GM21423 (cell line): ENCODE results near the gene NCKAP5.
"Not testable (repeated sequence)": the region's sequence is repeated elsewhere in the genome, so short reads cannot be mapped to it uniquely, and the experiment has no call there.

Source experiments
- ATAC-seq: cut with Tn5 transposase; IDR thresholded peaks from one replicate; pipeline ENCODE4 v1.9.1; 2021; ENCODE audit warnings: mild to moderate bottlenecking, moderate library complexity; ENCODE audit not compliant: unreplicated experiment

Gene NCKAP5

GRCh38 chr2:133475610-133476009 is 92.7 kb downstream of the NCKAP5 start:
- ATAC-seq: no peak

GRCh38 chr2:133470446-133470845 is 97.8 kb downstream of the NCKAP5 start:
- ATAC-seq: not testable (repeated sequence)

- no peak for ATAC-seq
These were observed 105.5 kb downstream of the NCKAP5 start for GRCh38 chr2:133462811-133463210.

GRCh38 chr2:133461484-133461883 is 106.8 kb downstream of the NCKAP5 start:
- ATAC-seq: no peak

- no peak for ATAC-seq
These were observed 108.7 kb downstream of the NCKAP5 start for GRCh38 chr2:133459590-133459989.

GRCh38 chr2:133458280-133458679 is 110.0 kb downstream of the NCKAP5 start:
- no peak for ATAC-seq

- ATAC-seq: no peak
These were observed 110.4 kb downstream of the NCKAP5 start for GRCh38 chr2:133457861-133458260.

GRCh38 chr2:133456971-133457370 is 111.3 kb downstream of the NCKAP5 start:
- no peak for ATAC-seq

GRCh38 chr2:133456156-133456555 is 112.1 kb downstream of the NCKAP5 start:
- ATAC-seq: no peak

- ATAC-seq: no peak
These were observed 115.2 kb downstream of the NCKAP5 start for GRCh38 chr2:133453032-133453431.

- ATAC-seq: no peak
These were observed 115.7 kb downstream of the NCKAP5 start for GRCh38 chr2:133452583-133452982.

GRCh38 chr2:133452146-133452545 is 116.1 kb downstream of the NCKAP5 start:
- ATAC-seq: no peak

- no peak for ATAC-seq
These were observed 120.1 kb downstream of the NCKAP5 start for GRCh38 chr2:133448195-133448594.

GRCh38 chr2:133447303-133447702 is 121.0 kb downstream of the NCKAP5 start:
- ATAC-seq: no peak

GRCh38 chr2:133444465-133444864 is 123.8 kb downstream of the NCKAP5 start:
- no peak for ATAC-seq

- ATAC-seq: no peak
These were observed 125.9 kb downstream of the NCKAP5 start for GRCh38 chr2:133442393-133442792.

- no peak for ATAC-seq
These were observed 128.7 kb downstream of the NCKAP5 start for GRCh38 chr2:133439565-133439920.

- ATAC-seq: no peak
These were observed 129.3 kb downstream of the NCKAP5 start for GRCh38 chr2:133438848-133439564.

- ATAC-seq: no peak
These were observed 130.2 kb downstream of the NCKAP5 start for GRCh38 chr2:133438026-133438425.

- ATAC-seq: no peak
These were observed 130.8 kb downstream of the NCKAP5 start for GRCh38 chr2:133437492-133437891.

GRCh38 chr2:133434959-133435668 is 133.1 kb downstream of the NCKAP5 start:
- ATAC-seq: no peak
